DMS79 (cell line): Measurements from ENCODE around the gene ROBO1.
"Not testable (repeated sequence)": the region's sequence is repeated elsewhere in the genome, so short reads cannot be mapped to it uniquely, and the experiment has no call there.

Source experiments
- DNase-seq: peaks from one replicate; lab custom pipeline; 2025; lab: John Stamatoyannopoulos, UW

Gene ROBO1

GRCh38 chr3:79245284-79246138 lies 522.3 kb downstream of the ROBO1 start:
- no peak for DNase-seq

- no peak for DNase-seq
These were observed 531.3 kb downstream of the ROBO1 start for GRCh38 chr3:79236496-79236895.

DNA sequence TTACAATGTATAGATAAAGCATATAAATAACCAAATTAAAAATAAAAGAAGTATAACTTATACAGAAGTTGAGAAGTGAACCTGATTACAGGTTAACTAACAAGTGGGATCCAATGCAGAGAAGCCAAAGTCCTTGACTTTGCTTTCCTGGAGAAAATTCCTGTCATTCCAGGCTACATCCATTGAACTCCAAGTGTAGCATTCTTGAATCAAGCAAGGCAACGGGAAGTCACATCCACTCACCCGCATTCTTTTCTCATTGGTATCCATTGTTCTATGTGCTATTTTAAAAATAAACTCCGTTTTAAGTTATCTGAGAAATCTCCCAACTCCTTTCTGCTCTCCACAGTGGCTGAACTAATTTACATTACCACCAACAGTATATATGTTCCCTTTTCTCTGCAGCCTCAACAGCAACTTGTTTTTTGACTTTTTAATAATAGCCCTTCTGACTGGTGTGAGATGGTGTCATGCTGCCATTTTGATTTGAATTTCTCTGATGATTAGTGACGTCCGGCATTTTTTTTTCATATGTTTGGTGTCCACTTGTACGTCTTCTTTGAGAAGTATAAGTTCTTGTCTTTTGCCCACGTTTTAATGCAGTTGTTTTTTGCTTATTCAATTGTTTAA lies 534.3 kb downstream of the ROBO1 start:
- no peak for DNase-seq

DNA sequence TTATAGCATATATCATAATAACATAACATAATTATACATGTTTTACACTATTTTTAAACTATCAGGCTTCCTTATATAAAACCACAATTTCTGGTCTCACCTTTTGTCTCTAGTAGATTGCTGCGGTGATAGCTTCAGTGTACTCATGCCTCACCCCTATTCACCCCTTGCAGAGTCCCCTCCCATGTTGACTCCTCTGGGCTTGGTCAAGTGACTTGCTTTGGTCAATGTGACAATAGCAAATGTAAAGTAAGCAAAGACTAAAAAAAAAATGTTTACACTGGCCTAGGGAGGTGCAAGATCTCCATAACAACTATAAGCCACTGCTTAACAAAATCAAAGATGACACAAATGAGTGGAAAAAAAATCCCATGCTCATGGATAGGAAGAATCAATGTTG lies 537.5 kb downstream of the ROBO1 start:
- DNase-seq: no peak

DNA sequence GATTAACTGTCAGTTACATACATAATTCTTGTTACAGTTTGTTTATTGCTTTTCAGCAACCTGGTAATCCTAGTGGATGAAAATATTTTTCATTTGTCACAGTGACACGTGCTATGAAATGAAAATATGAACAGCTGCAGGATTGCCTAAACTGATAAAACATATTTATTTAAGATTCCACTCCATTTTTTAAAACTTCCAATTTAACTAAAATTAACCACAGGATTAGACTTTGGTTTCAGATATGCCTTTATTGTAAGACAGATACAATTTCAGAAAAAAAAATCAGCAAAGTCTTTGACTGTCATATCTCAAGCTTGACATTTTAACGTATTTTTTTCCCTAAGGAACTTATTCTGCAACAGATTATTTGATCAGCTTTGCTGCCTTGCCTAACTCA lies 550.7 kb downstream of the ROBO1 start:
- DNase-seq: no peak

GRCh38 chr3:79215286-79215685 lies 552.5 kb downstream of the ROBO1 start:
- DNase-seq: no peak

DNA sequence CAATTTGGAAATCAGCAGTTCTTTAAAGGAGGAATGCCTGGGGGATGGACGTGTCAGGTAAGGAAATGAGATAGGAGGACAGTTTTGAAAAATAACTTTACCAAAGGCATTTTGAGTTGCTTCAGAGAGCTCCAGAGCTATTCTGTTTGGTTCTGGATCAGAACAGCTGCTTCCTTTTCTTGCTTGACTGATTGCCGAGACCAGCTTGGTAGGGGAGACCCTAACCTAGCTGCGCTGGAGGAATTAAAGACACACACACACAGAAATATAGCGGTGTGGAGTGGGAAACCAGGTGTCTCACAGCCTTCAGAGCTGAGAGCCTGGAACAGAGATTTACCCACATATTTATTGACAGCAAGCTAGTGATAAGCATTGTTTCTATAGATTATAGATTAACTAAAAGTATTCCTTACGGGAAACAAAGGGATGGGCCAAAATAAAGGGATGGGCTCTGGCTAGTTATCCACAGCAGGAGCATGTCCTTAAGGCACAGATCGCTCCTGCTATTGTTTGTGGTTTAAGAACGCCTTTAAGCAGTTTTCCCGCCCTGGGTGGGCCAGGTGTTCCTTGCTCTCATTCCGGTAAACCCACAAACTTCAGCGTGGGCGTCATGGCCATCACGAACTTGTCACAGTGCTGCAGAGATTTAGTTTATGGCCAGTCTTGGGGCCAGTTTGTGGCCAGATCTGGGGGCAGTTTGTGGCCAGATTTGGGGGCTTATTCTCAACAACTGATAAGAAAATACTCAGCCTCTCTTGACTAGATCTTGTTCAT lies 556.0 kb downstream of the ROBO1 start:
- DNase-seq: no peak

GRCh38 chr3:79204351-79204750 lies 563.4 kb downstream of the ROBO1 start:
- no peak for DNase-seq

GRCh38 chr3:79203144-79203519 lies 564.7 kb downstream of the ROBO1 start:
- no peak for DNase-seq

GRCh38 chr3:79202471-79203143 lies 565.2 kb downstream of the ROBO1 start:
- no peak for DNase-seq

- no peak for DNase-seq
These were observed 567.3 kb downstream of the ROBO1 start for GRCh38 chr3:79200456-79200855.

DNA sequence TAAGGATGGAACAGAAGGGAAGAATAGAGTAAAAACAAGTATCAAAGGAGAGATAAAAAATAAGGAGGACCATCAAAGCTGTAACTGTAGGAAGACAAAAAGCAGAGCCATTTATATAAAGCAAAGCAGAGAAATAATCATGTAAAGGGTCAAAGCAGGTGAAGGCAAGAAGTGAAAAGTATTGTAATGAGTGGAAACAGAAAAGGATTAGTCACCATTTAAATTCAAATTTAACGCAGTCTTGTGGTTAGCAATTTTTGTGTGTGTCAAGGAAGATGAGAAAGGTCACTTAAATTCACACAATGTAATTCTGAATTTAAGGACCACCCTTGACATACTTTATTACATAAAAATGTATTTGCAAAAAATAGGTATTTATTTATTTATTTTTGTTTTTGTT lies 567.8 kb downstream of the ROBO1 start:
- DNase-seq: no peak

GRCh38 chr3:79187426-79187825 lies 580.4 kb downstream of the ROBO1 start:
- DNase-seq: no peak

DNA sequence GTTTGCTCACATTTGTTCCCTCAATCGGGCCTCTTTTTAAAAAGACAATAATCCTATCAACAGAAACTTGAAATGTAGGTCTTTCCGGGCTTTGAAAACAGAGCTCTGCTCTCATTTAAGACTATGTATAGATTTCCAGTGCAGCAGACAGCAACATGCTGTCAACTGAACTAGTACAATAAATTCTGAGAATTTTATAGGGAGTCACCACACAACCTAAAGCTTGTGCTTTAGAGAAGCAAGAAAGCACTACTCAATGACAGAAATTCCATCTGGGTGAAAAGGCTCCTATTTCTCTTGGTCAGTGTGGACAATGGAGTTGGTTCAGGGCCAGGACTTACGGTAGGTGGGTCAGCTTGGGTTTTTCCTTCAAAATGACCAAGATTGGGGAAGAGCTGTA lies 583.5 kb downstream of the ROBO1 start:
- DNase-seq: no peak

DNA sequence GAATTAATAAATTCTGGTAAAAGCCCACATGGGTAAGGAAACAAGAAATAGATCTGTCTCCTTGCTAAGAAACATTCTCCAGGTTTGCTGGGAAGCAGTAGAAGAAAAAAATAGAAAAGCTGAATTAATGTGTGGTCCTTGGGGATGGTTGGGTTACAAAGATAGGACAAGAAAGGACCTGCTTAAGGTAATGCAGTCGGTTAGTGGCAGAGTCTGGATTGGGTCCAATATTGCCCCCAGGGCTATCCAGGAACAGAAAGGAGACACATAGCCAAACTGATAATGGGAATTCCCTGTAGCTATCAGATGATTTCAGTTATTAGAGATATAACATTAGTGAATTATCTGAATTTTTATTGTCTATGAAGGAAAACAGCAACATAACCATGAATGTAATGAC lies 584.3 kb downstream of the ROBO1 start:
- DNase-seq: no peak

DNA sequence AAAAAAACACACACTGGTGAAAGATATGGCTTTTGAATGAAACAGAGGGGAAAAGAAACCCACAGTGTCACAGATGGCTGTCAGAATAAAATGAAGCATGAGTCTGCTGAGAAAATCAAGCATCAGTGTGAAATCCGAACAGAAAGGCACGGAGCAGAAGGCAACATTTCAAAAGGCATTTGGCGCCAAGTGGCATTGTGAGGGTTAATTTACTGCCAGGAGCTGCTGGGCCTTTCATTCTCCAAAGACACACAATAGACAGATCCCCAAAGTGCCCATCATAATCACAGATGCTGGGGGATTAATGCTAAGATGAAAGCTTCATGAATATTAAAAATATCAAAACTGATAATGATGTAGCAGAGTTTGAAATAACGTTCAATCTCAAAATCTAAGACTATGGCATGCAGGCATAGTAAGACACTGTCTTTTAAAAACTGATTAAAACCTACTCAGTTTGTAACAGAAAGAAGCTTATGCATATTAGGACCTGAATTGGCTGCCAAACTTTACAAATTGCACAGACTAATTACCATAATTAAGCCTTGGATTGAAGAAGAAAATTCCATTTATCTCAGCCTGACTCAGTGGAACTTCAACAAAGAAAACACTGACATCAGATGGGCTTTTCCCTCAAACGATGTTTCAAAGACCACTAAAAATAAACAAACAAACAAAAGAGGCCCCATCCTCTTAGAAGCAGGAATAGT lies 589.2 kb downstream of the ROBO1 start:
- DNase-seq: no peak

DNA sequence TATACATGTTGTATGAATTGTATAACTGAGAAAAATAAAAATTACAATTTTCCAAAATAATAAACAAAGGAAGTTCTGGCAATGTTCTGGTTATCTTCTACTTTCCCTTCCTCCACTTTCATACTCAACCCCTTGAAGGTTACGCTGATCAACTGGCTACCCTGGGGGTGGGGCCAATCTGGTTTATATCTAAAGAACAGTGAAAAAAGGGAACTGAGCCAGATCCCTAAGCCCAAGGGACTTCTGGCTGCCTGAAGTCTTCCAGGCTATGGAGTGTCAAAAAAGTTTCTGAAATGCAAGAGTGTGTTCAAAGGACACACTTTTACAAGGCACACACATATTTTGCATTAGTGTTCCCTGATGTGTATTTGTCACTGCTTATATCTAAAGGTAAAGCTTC lies 591.9 kb downstream of the ROBO1 start:
- DNase-seq: no peak

- DNase-seq: not testable (repeated sequence)
These were observed 594.5 kb downstream of the ROBO1 start for GRCh38 chr3:79173259-79173658.

GRCh38 chr3:79172241-79172640 lies 595.6 kb downstream of the ROBO1 start:
- no peak for DNase-seq

GRCh38 chr3:79170021-79170420 lies 597.8 kb downstream of the ROBO1 start:
- no peak for DNase-seq

GRCh38 chr3:79167651-79168416 lies 600.0 kb downstream of the ROBO1 start:
- DNase-seq: no peak
